HL-60/S4 (cell line): ENCODE measurements around the gene DMPK.
"Not testable (repeated sequence)": the region's sequence is repeated elsewhere in the genome, so short reads cannot be mapped to it uniquely, and the experiment has no call there.

Source experiments
- in situ Hi-C: fragments of 300-500 bp; cut with MboI; formaldehyde crosslinking; loops from 2 replicates; pipeline ENCODE4 v1.14.3; 2022; ENCODE audit warnings: low sequenced_read_pairs

DMPK gene

GRCh38 chr19:45751483-45751882 is 30.8 kb downstream of the DMPK start:
- in situ Hi-C loops = not testable (repeated sequence)

- in situ Hi-C loops = no loop called here
Measured at GRCh38 chr19:45747513-45747912, 34.8 kb downstream of the DMPK start.

GRCh38 chr19:45746866-45747265 is 35.4 kb downstream of the DMPK start:
- in situ Hi-C loops = no loop called here

GRCh38 chr19:45745606-45746005 is 36.7 kb downstream of the DMPK start:
- in situ Hi-C loops = no loop called here

GRCh38 chr19:45742969-45743368 is 39.3 kb downstream of the DMPK start:
- in situ Hi-C loops = no loop called here

GRCh38 chr19:45739498-45740439 is 42.5 kb downstream of the DMPK start:
- in situ Hi-C loops = no loop called here

GRCh38 chr19:45733160-45733810 is 49.0 kb downstream of the DMPK start, which contains the start of gene MEIOSIN:
TSS of gene MEIOSIN (plus strand) at chr19:45733439. CDS start at chr19:45735377, 1,938 bp downstream.
- in situ Hi-C loops = no loop called here

GRCh38 chr19:45730368-45731288 is 51.7 kb downstream of the DMPK start, which contains the start of gene FBXO46:
TSS of gene FBXO46 (minus strand) at chr19:45730896. CDS start at chr19:45713495, 17,401 bp downstream.
- in situ Hi-C loops = no loop called here

GRCh38 chr19:45729800-45730290 is 52.4 kb downstream of the DMPK start:
- in situ Hi-C loops = no loop called here

GRCh38 chr19:45728683-45729082 is 53.6 kb downstream of the DMPK start:
- in situ Hi-C loops = not testable (repeated sequence)

- in situ Hi-C loops = not testable (repeated sequence)
Measured at GRCh38 chr19:45720065-45720464, 62.2 kb downstream of the DMPK start.
